RWPE1 (cell line): ENCODE results near the gene SLC12A4.

Experiments used
- CTCF ChIA-PET: fragments of 350-600 bp; sonication (Branson Sonifier 250); formaldehyde crosslinking; extraction: SDS; loops from one replicate; lab custom pipeline; 2021; lab: Yijun Ruan, JAX
- POLR2A ChIA-PET: fragments of 400-600 bp; formaldehyde crosslinking; extraction: SDS; loops from one replicate; lab custom pipeline; 2020; ENCODE audit warnings: antibody characterized with exemption; ENCODE audit not compliant: low non-redundant PET; lab: Yijun Ruan, JAX
- DNase-seq: peaks from one replicate; pipeline ENCODE4 v3.0.0; 2012; ENCODE audit warnings: low spot score
- H3K27ac ChIP-seq: fragments of 450-650 bp; 2 replicates; pipeline ENCODE4 v1.5.1; 2017
- TF ChIP-seq, protein P1 (sequence below): fragments of 450-650 bp; conservative IDR thresholded peaks from 2 replicates; pipeline ENCODE4 v1.5.1; 2017; ENCODE audit warnings: low read depth, mild to moderate bottlenecking

SLC12A4 gene

DNA sequence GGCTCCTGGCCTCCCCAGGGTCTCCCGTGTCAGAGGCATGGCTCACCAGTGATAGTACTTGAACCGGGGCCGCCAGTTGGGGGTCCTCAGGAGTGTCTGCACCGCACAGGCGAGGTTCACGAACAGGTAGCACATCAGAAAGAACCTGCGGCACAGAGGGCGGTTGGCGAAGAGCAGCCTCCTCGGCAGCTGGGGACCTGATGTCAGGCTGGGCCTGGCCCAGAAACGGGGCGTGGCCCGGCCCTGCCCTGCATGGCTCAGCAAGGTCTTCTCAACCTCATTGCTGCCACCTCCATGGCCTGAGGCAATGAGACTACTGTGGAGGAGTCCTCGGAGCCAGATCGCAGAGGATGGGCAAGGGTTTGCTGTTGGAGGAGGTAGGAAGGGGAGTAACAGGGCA, 20.4 kb downstream of the SLC12A4 start:
- TF ChIP-seq, protein P1, sequence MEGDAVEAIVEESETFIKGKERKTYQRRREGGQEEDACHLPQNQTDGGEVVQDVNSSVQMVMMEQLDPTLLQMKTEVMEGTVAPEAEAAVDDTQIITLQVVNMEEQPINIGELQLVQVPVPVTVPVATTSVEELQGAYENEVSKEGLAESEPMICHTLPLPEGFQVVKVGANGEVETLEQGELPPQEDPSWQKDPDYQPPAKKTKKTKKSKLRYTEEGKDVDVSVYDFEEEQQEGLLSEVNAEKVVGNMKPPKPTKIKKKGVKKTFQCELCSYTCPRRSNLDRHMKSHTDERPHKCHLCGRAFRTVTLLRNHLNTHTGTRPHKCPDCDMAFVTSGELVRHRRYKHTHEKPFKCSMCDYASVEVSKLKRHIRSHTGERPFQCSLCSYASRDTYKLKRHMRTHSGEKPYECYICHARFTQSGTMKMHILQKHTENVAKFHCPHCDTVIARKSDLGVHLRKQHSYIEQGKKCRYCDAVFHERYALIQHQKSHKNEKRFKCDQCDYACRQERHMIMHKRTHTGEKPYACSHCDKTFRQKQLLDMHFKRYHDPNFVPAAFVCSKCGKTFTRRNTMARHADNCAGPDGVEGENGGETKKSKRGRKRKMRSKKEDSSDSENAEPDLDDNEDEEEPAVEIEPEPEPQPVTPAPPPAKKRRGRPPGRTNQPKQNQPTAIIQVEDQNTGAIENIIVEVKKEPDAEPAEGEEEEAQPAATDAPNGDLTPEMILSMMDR: no peak
- DNase-seq: no peak

DNA sequence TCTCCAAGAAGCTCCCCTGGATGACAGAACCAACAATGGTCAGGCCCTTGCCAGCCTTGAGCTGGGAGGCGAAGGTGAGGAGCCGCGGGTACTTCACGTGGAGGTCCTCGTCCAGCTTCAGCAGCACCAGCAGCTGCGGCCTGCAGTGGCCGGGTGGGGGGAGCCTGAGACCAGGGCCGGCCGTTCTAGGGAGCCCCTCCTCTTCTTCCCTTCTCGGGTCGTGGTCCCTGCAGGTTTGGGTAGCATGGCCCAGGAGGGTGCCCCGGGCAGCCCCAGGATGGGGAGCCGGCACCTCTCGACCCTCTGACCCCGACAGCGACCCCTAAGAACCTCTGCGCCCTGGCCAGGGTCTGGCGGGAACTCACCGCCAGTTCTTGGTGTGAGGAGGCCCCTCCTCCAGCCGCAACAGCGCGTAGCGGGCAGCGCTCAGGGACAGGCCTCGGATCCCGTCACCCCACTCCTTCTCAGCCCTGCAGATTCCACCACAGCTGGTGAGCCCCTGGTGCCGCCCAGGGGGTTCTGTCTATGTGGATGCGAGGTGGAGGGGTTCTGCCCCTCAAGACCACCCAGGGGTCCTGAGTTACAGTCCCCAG, 21.4 kb downstream of the SLC12A4 start:
- peak overlapping the region; percentile 11 for H3K27ac ChIP-seq
- ChIA-PET CTCF (interaction anchor here (0.5 to 0.6 kb wide), 2 partner anchors 42 to 406 kb away, joined by 3 read pairs; no protein-coding TSS in a partner anchor), POLR2A (no interaction called here)
- DNase-seq: no peak
- TF ChIP-seq, protein P1: no peak

More for the DNA sequence above, 20.4 kb downstream of the SLC12A4 start:
- H3K27ac ChIP-seq: peak overlapping the region; percentile 27
- POLR2A ChIA-PET: no interaction called here
- CTCF ChIA-PET: interaction anchor here (0.6 kb wide), 1 partner anchor 180 kb away, joined by 4 read pairs; no protein-coding TSS in a partner anchor

- POLR2A ChIA-PET: no interaction called here
- CTCF ChIA-PET: no interaction called here
- peak overlapping the region; percentile 64 for H3K27ac ChIP-seq
- no peak for DNase-seq
- TF ChIP-seq, protein P1: no peak
Observed at GRCh38 chr16:67946128-67946569, 22.3 kb downstream of the SLC12A4 start.

- DNase-seq: no peak
- TF ChIP-seq, protein P1: no peak
- CTCF ChIA-PET: no interaction called here
- H3K27ac ChIP-seq: peak overlapping the region; percentile 64
- POLR2A ChIA-PET: no interaction called here
Observed at GRCh38 chr16:67945392-67945933, 23.0 kb downstream of the SLC12A4 start.

DNA sequence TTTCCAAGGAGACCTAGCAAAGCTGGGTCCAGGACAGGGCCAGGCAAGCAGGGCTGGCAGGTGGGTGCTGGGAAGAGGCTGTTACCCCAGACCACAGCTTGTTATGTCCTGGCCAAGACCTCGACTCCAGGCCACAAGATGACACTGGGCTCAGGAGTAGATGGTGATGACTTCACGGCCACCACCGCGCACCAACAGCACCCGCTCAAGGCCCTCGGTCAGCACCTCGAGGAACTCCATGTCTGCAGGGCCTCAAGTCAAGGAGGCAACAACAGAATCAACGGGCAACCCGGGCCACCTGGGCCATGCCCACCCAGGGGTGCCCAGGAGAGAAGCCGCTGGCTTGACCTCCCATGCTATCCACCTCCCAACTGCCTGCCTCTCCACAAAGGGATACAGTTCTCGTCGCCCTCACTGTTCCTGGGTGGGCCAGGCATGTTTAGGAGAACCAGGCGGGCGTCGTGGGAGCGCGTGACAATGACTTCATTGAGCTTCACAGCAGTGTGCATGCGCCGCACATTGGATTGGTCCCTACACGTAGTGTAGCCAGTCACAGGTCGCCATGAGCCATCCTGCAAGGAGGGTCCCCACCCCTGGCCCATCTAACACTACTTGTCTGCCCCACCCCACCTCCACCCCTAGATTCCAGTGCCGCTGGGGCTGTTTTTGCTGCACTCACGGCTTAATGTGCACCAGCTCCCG, 23.6 kb downstream of the SLC12A4 start:
- TF ChIP-seq, protein P1: no peak
- ChIA-PET POLR2A (no interaction called here), CTCF (no interaction called here)
- peak overlapping the region; percentile 64 for H3K27ac ChIP-seq
- DNase-seq: no peak

GRCh38 chr16:67943619-67944504, 24.6 kb downstream of the SLC12A4 start, which contains the start of gene LCAT:
LCAT (minus strand) TSS chr16:67944120; CDS start chr16:67944101, 19 bp downstream.
- H3K27ac ChIP-seq: peak within 1 kb of the TSS; percentile 64
- no peak for DNase-seq
- ChIA-PET CTCF (interaction anchor here (0.7 to 1.0 kb wide), 2 partner anchors 127 to 544 kb away, joined by 3 to 4 read pairs; no protein-coding TSS in a partner anchor), POLR2A (no interaction called here)
- TF ChIP-seq, protein P1: no peak
